Urinary bladder (tissue), 4 donors: ENCODE measurements around the gene SUGCT. TPM values are rescaled to one million over a fixed set of nuclear protein-coding genes. Genes with fewer than 3 reads are reported as not detected.
"Not testable (repeated sequence)": the region's sequence is repeated elsewhere in the genome, so short reads cannot be mapped to it uniquely, and the experiment has no call there.

Source experiments
- DNase-seq: peaks from one replicate; pipeline ENCODE4 v3.0.0-alpha.2; 2015; ENCODE audit errors: extremely low spot score
- H3K27ac ChIP-seq: one replicate; pipeline ENCODE4 v1.5.1; 2013; ENCODE audit warnings: low read depth, mild to moderate bottlenecking, moderate library complexity
- H3K36me3 ChIP-seq: one replicate; pipeline ENCODE4 v1.6.1; 2013; ENCODE audit warnings: mild to moderate bottlenecking, moderate library complexity; ENCODE audit not compliant: insufficient read depth
- H3K4me1 ChIP-seq: one replicate; pipeline ENCODE4 v1.6.1; 2013; ENCODE audit warnings: mild to moderate bottlenecking, moderate library complexity; ENCODE audit not compliant: insufficient read depth
- H3K4me3 ChIP-seq: one replicate; pipeline ENCODE4 v1.5.1; 2013; ENCODE audit warnings: low read depth, low read length
- WGBS: extraction: QIAGEN DNeasy Blood & Tissue Kit; methylation state at CpG from one replicate; pipeline ENCODE4 v1.1.7; 2013; 5-methylcytosine and 5-hydroxymethylcytosine counted together
- polyA plus RNA-seq: library from polyadenylated mRNA; stranded (reverse); fragments of 200-250 nt; gene quantifications from one replicate; pipeline ENCODE4 v1.2.3, GENCODE V29; 2013
- total RNA-seq: library from RNA; depleted of rRNA; stranded (reverse); fragments of >200 nt; gene quantifications from one replicate; pipeline ENCODE4 v1.2.3, GENCODE V29; 2014
- donor health status: healthy with polysubstance abuse.
- donor health status: healthy.

SUGCT gene
- total and polyA plus RNA-seq, 2 donors, result 3.3 to 8.3 TPM

DNA sequence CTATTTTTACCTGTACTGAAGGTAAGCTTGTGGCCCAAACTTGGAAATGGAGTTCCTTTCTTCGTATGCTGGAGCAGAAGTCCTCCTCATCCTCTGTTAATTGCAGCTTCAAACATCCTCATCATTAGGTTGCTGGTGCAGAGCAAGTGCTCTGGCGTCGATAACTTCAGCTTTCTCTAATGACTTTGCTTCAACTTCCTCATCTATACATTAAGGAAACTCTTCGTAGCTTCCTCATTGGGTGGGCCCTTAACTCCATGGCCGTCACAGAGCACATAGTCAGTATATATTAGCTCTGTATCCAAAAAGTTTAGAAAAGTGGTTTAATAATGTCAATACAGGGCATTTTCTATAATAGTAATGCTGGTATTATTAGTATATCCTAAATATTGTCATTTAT lies 447.7 kb downstream of the SUGCT start:
- 94% methylated on average over 5 of the region's 5 CpGs for WGBS
- no peak for DNase-seq
- Histone ChIP-seq H3K27ac (no peak overlapping the region), H3K4me1 (no peaks in the 10 kb centered on the region), H3K4me3 (no peak overlapping the region), H3K36me3 (no peaks in the 10 kb centered on the region)

DNA sequence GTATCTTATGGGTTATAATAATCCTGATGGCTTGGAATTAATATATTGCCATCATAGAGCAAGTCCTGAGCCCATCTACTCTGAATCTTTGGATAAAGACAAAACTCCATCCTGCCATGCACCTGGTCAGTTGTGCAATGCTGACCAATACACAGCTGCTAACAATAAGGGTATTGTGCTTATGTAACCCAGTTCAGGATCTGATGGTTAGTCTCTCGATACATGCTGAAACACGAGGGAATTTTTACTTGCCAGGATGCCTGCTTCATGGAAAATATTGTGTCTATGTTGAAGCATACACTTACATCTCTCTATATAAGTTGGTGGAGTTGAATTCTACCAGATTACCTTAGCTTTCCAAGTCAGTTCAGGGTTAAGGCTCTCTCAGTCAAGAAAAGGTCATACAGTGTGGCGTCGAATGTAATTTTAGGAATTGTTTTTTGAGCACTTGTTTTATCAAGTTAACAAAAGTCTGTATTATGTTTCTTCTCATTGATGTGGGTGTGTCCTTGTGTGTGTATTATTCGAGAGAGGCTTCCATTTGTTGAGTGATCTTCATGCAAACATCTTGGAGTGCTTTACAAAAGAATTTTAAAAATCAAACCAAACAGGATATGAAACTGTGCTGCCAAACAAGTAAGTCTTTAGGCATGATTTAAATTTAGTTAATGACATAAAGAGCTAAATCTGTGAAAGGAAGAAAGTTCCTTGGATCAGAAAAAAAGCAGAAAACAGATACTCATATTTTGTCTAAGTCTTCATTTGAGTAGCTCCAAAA lies 449.1 kb downstream of the SUGCT start:
- 60% methylated on average over 5 of the region's 5 CpGs for WGBS
- Histone ChIP-seq H3K4me1 (no peaks in the 10 kb centered on the region), H3K4me3 (no peak overlapping the region), H3K27ac (no peak overlapping the region), H3K36me3 (no peaks in the 10 kb centered on the region)
- no peak for DNase-seq

- no peaks in the 10 kb centered on the region for H3K36me3 ChIP-seq
- H3K4me1 ChIP-seq, result no peaks in the 10 kb centered on the region
- 87% methylated on average over 4 of the region's 4 CpGs for whole genome bisulfite sequencing
- DNase-seq, result no peak
- H3K4me3 ChIP-seq, result no peak overlapping the region
- no peak overlapping the region for H3K27ac ChIP-seq
Measured at GRCh38 chr7:40584667-40585433, 450.0 kb downstream of the SUGCT start.

DNA sequence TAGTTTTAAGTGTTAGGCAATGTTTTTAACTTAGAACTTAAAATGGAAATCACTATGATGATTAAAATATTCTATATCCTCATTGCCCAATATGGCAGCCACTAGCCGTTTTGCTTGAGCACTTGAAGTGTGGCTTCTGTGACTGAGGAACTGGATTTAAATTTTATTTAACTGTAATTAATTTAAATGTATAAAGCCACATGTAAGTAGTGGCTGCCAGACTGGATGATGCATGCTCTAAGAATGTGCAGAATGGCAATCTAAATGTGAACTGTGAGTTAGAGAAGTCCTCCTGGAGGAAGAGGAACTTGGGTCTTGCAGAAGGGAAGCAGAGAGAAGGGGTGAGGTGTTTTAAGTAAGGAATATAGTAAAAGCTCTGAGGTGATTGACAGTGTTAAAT lies 451.4 kb downstream of the SUGCT start:
- DNase-seq, result no peak
- no peak overlapping the region for H3K27ac ChIP-seq
- no peaks in the 10 kb centered on the region for H3K4me1 ChIP-seq
- 84% methylated on average over 1 of the region's 1 CpG for WGBS
- H3K36me3 ChIP-seq, result no peaks in the 10 kb centered on the region
- no peak overlapping the region for H3K4me3 ChIP-seq

DNA sequence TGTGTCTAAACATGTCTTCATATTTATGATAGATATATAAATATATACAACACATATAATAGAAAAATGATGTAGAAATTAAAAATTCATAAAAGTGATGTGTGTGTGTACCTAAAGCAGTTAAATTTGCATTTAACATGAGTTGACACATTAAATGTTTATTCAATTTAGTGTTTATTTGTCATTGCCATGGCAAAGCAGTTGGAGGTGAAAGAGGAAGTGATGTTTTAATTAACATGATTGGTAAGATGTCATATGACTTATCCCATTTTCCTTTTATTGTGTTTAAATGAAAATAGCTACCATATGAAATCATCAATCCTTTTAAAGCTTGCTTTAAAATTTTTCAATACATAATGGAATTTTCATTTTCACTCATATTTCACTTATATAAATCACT lies 452.6 kb downstream of the SUGCT start:
- H3K36me3 ChIP-seq, result no peaks in the 10 kb centered on the region
- DNase-seq, result no peak
- H3K27ac ChIP-seq, result no peak overlapping the region
- H3K4me3 ChIP-seq, result no peak overlapping the region
- no peaks in the 10 kb centered on the region for H3K4me1 ChIP-seq

DNA sequence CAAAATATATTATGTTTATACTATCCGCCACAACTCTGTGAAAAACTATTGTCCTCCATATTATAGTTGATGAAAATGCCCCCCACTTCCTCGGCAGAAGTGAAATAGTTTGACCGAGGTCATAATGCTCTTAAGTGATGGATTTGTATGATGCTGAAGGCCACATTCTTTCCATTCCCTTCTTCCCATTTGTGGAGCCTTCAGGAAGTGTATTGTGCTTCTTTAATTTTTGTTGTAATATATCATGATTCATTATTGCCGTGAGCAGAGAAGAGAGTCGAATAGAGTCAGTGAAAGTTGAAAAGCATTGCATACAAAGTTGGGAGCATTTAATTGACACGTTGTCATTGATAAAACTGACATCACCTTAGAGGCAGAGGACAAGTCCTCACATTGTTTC lies 460.3 kb downstream of the SUGCT start:
- 85% methylated on average over 6 of the region's 6 CpGs for WGBS
- Histone ChIP-seq H3K4me1 (no peaks in the 10 kb centered on the region), H3K27ac (no peak overlapping the region), H3K36me3 (no peaks in the 10 kb centered on the region), H3K4me3 (no peak overlapping the region)
- no peak for DNase-seq

GRCh38 chr7:40595832-40596231 lies 461.0 kb downstream of the SUGCT start:
- no peak overlapping the region for H3K27ac ChIP-seq
- H3K4me1 ChIP-seq, result no peaks in the 10 kb centered on the region
- peak; percentile 13 for DNase-seq
- H3K36me3 ChIP-seq, result no peaks in the 10 kb centered on the region
- no peak overlapping the region for H3K4me3 ChIP-seq
- 28% methylated on average over 2 of the region's 2 CpGs for WGBS

DNA sequence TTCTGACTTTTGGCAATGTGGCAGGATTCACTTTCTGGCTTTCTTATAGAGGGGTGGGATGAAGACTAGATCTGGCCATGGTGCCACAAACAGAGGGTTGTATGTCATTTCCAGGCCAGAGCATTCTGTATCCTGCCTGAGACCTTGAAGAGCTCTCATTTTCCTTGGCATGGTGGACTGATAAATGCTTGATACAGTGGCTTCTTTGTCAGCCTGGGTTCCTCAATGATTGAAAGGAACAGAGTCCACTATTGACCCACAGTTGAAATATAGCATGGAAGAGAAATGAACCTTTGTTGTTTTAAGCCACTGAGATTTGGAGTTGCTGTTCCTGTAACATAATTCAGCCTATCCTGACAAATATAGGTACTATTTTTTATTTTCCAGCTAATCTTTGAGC lies 462.7 kb downstream of the SUGCT start:
- DNase-seq, result no peak
- Histone ChIP-seq H3K4me1 (no peaks in the 10 kb centered on the region), H3K27ac (no peak overlapping the region), H3K4me3 (no peak overlapping the region), H3K36me3 (no peaks in the 10 kb centered on the region)

GRCh38 chr7:40598915-40599314 lies 464.1 kb downstream of the SUGCT start:
- 86% methylated on average over 7 of the region's 7 CpGs for WGBS
- Histone ChIP-seq H3K4me1 (no peaks in the 10 kb centered on the region), H3K36me3 (no peaks in the 10 kb centered on the region), H3K4me3 (no peak overlapping the region), H3K27ac (no peak overlapping the region)
- no peak for DNase-seq

DNA sequence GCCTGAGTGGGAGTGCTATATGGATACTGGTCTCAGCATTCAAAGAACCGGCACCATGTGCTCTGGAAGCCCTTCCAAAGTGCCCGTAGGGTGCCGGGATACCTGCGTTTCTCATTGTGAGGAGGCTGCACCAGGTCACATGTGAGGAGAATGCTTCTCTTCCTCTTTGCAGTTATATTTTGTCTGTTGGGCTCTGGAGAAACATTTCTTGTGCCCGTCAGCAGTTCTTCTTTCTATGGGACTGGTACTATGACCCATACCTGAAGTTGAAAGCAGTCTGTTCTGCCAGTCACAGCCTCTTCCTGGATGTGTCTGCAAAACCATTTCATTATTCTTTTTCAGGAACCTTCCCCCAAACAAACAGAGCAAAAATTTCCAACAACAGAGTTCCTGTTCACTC lies 465.0 kb downstream of the SUGCT start:
- no peak for DNase-seq
- Histone ChIP-seq H3K36me3 (no peaks in the 10 kb centered on the region), H3K27ac (no peak overlapping the region), H3K4me1 (no peaks in the 10 kb centered on the region), H3K4me3 (no peak overlapping the region)
- 92% methylated on average over 5 of the region's 5 CpGs for WGBS

DNA sequence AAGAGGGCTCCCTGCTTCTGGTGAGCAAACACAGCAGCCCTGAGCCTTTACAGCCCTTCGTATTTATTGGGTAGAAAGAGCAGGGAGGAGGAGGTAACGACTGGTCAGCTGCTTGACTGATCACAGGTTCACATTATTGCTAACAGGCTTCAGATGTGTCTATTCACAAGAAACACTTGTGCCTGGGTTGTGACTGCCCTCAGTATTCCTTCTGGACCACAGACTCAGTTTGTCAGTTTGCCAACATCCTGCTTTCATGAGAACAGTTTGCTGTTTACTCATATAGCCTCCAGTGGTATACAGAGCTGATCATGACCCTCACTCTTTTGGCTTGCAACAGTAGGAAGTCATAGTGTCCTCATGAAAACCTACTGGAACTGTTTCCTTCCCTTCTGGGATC lies 467.5 kb downstream of the SUGCT start:
- H3K27ac ChIP-seq, H3K4me3 ChIP-seq, DNase-seq, H3K36me3 ChIP-seq, H3K4me1 ChIP-seq: not testable (repeated sequence)
- 89% methylated on average over 2 of the region's 2 CpGs for WGBS

DNA sequence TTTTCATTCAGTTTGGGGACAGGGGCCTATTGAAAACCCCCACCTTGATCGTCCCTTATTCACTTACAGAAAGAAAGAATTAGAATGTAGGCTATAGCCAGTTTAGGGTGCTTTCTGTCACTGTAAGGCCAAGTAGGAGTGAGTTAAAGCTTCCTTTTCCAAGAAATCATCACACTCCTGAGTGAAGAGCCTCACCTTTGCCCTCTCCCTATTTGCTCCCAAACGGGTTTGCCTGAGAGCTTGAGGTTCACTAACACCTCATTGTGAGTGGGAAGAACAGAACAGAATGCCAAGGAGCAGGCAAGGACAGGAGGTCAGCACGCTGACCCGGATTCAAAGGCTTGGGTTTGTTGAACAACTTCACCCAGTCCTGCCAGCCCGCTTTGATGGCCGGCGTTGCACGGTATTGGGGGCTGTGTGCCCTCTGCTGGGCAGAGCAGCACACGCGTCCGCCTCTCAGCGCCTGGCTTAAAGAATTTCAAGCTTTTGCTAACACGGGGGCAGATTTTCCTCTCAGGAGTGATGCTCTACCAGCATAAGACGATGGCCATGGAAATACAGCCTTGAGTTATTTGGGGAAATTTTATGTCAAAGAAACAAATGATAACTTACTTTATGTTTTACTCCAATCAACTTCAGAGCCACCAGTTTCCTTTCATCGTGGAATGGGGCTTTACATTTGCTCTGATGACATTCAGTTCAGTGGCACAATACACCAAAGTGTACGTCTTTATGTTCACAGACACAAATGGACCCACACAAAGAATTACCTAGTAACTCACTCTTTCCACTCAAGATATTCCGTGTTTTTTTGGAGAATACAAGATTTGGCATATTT lies 470.0 kb downstream of the SUGCT start:
- no peak for DNase-seq
- no peak overlapping the region for H3K27ac ChIP-seq
- 42% methylated on average over 17 of the region's 17 CpGs for WGBS
- peaks cover 2% of the 10 kb centered on the region for H3K36me3 ChIP-seq
- H3K4me3 ChIP-seq, result no peak overlapping the region
- no peaks in the 10 kb centered on the region for H3K4me1 ChIP-seq

- Histone ChIP-seq H3K4me1 (no peaks in the 10 kb centered on the region), H3K27ac (no peak overlapping the region), H3K36me3 (peaks cover 2% of the 10 kb centered on the region), H3K4me3 (no peak overlapping the region)
- no peak for DNase-seq
- 75% methylated on average over 5 of the region's 5 CpGs for WGBS
Measured at GRCh38 chr7:40608321-40609075, 473.7 kb downstream of the SUGCT start.
